SW480 (cell line): Measurements from ENCODE around the gene RAPGEF2.
A peak's percentile ranks its signal among the peaks of the same experiment; 100 is the strongest.
"Not testable (repeated sequence)": the region's sequence is repeated elsewhere in the genome, so short reads cannot be mapped to it uniquely, and the experiment has no call there.

Experiments
- DNase-seq: peaks from one replicate; pipeline ENCODE4 v3.0.0-alpha.2; 2016; ENCODE audit warnings: low spot score

RAPGEF2 gene

DNA sequence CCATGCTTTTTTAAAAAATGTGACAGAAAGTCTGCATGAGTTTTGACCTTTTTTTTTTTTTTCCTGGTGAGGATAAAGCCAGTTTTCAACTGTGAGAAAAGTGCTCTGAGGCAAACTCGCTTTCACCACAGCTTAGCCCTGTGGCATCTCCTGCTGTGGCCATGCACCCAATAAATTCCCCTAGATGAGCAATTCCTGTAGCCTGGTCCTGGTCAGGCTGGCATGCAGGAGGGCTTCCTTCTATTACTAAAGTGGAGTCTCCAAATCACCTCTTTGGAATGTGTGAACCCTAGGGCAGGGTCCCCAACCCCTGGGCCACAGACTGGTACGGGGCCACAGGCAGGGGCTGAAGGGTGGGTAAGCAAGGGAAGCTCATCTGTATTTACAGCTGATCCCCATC lies 265.4 kb downstream of the RAPGEF2 start:
- no peak for DNase-seq

DNA sequence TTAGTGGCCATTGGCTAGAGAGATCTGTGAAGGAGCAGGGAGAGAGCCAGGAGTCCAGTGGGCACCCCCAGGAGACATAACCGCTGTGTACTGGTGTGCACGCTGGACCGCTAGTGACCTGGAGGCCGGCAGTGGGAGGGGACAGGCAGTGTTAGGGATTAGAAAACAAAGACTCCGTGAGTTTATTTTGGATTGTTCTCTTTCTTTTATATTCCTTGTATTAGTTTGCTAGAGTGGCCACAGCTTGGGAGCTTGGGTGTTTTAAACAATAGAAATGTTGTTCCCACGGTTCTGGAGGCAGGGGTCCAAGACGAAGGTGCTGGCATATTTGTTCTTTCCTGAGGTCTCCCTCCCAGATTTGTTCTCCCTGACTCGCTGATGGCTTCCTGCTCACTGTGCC lies 266.4 kb downstream of the RAPGEF2 start:
- no peak for DNase-seq

DNA sequence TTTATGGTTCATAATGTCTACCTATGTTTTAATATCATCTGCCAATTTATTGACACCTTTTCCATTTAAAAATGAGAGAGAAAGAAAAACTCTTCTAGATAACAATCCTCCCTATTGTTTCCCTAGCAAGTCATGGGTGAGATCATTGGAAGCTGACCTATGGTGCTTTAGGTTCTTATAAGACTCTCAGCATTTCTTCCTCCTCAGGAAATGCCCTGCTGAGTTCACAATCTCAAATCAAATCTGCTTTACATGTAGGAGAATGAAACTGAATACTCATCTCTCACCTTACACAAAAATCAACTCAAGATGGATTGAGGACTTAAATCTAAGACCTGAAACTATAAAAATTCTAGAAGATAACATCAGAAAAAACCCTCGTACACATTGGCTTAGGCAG lies 267.4 kb downstream of the RAPGEF2 start:
- DNase-seq: no peak

DNA sequence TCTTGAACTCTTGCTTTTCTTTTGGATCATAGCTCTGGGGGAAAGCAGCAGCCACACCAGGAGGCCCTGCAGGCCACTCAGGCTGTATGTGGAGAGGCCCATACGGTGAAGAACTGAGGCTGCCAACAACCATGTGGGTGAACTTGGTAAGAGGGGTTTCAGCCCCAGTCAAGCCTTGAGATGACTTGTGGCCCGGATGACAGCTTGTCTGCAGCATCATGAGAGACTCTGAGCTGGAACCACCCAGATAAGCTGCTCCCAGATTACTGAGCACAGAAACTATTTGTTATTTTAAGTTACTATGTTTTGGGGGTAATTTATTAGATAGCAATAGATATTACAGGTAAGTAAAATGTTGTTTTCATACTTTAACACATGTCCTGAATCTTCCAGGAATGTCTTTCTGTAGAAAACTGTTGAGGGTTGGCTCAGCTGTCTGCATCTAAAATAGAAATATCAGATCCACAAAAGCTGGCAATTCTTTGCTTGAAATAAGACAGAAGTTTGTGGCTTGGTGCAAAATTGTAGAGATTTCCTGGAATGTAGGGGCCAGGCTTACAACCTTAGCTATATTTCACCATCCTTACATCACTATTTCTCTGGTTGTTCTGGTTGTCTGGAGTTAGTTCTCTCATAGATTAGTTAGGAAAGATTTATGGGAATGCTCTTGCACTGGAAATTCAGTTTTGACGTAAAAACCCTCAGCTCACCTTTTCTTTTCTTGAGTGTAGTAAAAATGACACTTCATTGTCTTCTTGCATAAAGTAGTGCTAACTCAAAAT lies 272.1 kb downstream of the RAPGEF2 start:
- DNase-seq: no peak

DNA sequence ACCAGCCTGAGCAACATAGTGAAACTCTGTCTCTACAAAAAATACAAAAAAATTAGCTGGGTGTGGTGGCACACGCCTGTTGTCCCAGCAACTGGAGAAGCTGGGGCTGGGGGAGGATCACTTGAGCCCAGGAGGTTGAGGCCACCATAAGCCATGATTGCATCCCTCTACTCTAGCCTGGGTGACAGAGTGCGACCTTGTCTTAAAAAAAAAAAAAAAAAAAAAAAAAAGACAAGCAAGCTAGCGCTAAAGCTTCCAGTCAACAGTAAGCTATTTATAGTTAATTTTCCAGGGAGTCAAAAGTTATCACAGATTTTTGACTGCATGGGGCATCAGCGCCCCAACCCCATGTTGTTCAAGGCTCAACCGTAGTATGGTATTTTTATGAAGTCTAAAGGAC lies 273.4 kb downstream of the RAPGEF2 start:
- DNase-seq: no peak

DNA sequence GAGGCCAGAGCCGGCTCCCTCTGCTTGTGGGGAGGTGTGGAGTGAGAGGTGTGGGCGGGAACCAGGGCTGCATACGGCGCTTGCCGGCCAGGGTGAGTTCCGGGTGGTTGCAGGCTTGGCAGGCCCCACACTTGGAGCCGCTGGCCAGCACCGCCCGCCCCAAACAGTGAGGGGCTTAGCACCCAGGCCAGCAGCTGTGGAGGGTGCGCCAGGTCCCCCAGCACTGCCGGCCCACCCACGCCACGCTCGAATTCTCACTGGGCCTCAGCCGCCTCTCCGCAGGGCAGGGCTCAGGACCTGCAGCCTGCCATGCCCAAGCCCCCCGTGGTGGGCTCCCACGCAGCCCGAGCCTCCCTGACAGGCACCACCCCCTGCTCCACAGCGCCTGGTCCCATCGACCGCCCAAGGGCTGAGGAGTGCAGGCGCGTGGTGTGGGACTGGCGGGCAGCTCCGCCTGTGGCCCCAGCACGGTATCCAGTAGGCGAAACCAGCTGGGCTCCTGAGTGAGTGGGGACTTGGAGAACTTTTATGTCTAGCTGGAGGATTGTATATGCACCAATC lies 275.3 kb downstream of the RAPGEF2 start:
- no peak for DNase-seq

DNA sequence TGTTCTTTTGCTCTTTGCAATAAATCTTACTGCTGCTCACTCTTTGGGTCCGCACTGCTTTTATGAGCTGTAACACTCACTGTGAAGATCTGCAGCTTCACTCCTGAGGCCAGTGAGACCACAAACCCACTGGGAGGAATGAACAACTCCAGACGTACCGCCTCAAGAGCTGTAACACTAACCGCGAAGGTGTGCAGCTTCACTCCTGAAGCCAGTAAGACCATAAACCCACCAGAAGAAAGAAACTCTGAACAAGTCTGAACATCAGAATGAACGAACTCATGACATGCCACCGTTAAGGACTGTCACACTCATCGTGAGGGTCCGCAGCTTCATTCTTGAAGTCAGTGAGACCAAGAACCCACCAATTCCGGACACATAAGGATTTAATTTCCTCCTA lies 276.2 kb downstream of the RAPGEF2 start:
- DNase-seq: not testable (repeated sequence)

DNA sequence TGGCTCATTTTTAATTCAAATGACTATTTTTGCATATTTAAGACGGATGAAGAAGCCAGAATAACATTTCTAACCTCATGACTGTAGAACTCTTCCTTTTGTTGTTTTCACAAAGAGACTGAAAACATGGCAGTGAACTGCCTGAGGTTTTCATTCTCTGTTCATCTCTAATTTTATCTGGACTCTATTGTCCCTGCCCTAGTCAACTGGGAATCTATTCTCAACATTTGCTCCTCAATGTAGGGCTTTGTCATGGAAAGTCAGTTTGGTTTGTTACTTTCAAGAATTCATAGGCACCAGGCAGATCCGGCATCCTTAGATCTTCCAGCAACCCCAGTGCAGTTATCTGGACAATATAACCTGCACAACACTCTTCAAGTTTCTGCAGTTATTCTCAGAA lies 277.0 kb downstream of the RAPGEF2 start:
- DNase-seq: no peak

DNA sequence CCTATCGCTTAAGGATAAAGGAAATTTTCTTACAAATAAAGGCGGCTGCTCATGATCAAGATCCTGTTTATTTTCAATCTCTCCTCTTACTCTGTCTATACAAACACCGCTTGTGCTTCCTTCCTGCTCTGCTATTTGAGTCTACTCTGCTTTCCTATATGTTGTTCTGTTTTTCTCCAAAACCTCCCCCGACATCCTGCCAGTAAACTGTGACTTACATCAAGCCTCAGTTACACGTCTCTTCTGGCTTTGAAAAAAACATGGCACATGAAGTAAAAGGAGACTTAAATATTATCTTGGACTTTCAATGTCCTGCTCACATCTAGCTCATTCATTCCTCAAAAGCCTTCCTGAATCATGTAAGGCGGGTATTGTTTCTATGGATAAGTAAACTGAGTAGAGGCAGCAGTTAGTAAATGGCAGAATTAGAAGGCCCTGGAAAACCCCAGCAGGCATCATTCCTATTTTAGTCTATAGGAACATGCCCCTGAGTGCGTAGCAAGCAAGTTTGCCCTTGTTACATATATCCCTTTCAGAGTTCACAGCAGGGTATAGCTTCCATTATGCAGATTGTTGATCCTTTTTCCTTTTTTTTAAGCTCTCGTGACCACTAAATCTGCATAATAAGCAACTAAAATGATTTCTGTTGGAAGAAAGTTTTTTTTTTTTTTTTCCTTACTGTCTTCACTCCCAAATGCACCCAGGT lies 280.1 kb downstream of the RAPGEF2 start:
- DNase-seq: no peak

DNA sequence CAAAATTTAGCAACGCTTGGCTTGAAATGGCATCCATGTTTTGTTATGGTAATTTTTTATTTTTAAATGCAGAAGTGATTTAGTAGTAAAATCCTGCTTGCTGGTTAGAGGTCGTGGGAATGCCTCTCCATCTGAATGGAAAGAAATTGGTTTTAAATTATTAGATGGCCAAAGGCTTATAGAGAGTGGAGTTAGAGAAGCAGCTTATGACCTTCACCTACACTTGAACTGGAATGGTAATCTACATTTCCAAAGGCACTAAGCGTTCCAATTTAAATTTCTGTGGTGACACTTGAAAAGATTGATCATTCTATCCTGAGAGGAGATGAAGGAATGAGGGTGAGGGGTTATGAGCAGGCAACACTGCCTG lies 280.7 kb downstream of the RAPGEF2 start:
- no peak for DNase-seq

DNA sequence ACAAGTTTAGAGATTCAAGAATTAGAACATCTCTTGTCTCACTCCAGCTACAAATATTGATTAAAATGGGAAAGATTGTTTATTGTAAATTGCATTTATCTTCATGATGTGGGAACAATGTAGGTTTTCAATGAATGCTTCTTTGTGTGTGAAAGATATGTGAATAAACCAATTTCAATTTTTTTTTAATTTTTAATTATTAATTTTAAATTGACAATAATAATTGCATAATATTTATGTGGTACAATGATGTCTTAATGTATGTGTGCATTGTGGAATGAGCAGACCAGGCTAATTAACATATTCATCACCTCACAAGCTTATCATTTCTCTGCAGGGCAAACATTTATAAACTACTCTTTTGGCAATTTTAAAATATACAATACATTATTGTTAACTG lies 281.1 kb downstream of the RAPGEF2 start:
- DNase-seq: no peak

DNA sequence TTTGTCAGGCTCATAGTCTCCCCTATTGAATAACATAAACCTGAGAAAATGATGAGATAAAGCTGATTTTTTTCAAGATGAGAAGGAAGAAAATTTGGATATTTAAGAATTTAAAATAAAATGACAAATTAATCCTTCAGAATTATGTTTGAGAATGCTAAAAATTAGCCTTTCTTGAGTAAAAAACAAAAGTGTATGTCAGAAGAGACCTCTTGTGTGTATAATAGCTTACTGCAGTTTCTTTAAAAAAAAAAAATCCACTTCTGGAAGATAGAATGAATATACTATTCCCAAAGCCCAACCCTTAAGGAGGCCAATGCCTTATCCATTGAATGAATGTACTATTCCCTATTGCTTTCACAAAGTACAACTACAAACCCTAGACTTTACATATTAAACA lies 281.8 kb downstream of the RAPGEF2 start:
- no peak for DNase-seq

DNA sequence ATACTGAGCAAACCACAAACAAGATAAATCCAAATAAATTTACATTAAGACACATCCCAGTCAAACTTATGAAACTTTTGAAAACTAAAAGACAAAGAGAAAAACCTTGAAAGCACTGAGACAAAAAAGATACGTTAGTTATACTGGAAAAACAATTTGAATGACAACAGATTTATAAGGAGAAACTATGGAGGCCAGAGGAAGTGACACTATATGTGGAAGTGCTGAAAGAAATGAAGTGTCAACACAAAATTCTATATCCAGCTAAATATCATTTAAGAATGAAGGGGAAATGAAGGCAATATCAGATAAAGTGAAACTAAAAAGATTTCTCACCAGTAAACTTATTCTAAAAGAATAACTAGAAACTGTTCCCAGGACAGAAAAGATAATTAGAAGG lies 283.7 kb downstream of the RAPGEF2 start:
- DNase-seq: no peak

DNA sequence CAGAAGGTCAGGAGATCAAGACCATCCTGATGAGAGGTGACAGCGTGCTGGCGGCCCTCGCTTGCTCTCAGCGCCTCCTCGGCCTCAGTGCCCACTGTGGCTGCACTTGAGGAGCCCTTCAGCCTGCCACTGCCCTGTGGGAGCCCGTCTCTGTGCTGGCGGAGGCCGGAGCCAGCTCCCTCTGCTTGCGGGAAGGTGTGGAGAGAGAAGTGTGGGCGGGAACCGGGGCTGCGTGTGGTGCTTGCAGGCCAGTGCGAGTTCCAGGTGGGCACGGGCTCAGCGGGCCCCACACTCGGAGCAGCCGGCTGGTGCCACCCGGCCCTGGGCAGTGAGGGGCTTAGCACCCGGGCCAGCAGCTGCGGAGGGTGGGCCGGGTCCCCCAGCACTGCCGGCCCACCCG lies 286.9 kb downstream of the RAPGEF2 start:
- no peak for DNase-seq

DNA sequence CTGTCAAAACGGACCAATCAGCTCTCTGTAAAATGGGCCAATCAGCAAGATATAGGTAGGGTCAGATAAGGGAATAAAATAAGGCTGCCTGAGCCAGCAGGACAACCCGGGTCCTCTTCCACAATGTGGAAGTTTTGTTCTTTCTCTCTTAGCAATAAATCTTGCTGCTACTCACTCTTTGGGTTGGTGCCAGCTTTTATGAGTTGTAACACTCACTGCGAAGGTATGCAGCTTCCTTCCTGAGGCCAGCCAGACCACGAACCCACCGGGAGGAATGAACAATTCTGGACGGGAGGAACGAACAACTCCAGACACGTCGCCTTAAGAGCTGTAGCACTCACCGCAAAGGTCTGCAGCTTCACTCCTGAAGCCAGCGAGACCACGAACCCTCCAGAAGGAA lies 287.8 kb downstream of the RAPGEF2 start:
- DNase-seq: peak; percentile 68

DNA sequence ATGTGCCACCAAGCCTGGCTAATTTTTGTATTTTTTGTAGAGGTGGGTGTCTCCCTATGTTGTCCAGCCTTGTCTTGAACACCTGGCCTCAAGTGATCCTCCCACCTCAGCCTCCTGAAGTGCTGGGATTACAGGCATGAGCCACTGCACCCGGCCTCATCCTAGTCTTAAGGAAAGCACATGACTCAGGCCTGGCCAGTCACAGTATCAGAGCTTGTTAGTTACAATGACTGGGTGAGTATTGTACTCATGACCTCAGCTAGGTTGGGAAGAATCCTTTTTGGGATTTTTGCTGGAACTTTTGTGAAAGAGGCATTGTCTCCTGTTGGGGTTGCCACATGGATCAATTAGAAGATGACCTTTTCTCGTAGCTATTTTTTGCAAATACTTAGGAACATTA lies 292.8 kb downstream of the RAPGEF2 start:
- DNase-seq: no peak

DNA sequence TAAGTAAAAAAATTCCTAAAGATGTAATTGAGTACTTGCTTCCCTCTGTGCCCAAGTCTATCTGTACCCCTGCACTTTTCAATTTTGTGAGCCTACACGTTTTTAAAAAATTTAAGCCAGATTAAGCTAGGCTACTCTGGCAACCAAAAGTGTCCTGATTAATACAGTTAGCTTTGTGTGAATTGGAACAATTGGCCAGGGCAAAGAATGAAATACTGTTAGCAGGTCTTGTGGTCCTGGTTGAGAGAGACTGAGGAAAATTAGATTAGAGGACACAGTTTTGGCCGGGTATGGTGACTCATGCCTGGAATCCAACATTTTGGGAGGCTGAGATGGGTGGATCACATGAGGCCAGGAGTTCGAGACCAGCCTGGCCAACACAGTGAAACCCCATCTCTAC lies 293.3 kb downstream of the RAPGEF2 start:
- no peak for DNase-seq

DNA sequence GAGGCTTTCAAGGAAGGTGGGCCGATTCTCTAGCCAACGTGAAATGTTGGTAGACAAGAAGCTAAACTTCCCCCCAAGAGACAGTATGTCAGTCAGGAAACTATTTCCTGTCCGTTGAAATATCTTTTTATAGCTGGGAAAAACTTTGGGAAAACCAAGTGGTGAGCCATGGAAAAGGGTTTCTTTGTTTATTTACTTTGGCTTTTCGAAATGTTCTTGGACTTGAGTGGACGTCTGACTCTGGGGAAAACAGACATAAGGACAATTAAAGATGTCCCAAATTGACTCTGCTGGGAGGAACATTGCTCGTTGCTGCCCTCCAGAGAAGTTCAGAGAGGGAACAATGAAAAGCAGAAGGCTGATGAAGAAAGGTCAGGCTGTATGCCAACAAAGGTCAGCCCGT lies 295.4 kb downstream of the RAPGEF2 start:
- no peak for DNase-seq

DNA sequence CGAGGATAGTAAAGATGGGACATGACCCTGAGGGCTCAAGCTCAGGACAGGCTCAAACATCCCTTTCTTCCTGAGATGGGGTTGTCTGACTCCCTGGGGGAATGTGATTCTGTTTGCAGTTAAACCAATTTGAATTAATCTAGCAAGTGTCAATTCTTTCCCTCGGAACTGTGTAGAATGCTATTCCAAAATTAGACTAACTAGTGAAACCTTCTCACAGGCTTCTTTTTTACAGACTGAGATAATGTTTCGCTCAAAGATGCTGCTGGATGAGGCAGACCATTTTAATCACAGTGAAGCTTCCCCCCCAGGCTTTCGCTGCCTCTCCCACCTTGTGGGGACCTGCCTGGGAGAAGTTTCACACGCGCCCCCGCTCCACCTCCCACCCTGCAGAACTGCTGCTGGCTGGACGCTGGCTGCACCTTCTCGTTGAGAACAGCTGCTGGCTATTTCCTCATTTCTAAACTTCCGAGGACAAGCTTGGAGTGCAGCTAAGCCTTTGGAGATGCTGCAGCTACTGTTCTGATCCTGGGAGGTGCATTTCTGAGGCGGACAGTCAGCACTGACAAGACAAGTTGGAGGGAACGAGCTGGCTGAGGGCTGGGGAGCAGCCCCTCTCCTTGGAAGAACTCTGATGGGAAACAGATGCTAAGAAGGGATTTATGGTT lies 297.8 kb downstream of the RAPGEF2 start:
- no peak for DNase-seq

DNA sequence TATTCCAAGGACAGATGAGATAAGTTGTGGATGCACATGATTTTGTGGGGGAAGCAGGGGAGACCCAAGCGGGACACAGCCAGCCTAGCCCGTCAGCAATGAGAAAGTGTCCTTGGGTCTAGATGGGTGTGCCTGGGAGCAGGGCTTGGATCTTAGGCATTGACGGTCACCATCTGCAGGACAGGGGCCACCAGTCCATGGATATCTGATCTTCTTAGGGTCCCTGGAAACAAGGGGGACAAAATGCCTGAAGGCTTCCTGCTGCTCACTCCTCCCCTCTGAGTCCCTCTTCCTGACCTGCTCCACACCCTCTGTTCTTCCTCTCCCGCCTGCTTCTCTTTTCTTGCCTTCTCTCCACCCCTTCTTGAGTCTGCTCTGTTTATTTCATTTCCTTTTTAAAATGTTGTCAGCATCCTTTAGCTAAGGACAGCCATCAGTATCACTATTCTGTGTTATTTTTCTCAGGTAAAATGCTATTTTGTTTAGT lies 298.4 kb downstream of the RAPGEF2 start:
- no peak for DNase-seq

DNA sequence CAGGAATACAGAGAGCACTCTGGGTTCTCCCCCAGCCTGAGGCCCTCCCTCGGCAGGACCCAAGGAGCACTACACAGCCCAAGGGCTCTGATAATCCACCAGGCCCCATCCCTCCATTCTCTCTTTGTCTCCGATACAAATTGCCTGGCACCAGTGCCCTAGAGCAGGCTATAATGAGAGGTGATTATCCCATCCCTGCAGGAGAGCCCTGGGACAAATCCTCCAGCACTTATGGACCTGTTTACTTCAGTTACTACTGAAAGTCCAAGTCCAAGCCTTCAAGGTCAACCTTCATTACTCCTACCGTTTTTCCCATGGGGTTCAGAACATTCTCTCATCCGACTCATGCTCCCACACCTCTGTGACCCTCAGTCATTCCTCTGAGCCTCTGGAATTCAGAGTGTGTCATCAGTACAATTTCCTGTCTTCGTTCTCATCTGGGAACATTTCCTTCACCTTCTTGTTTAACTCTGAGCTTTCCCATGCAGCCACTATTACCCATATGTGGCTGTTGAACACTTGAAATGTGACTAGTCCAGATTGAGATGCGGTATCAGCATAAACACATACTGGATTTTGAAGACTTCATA lies 299.0 kb downstream of the RAPGEF2 start:
- peak; percentile 22 for DNase-seq
